Stimulated activated CD4-positive, alpha-beta T cell treated with anti-CD3 and anti-CD28 coated beads, Interleukin-12 subunit alpha, Interleukin-12 subunit beta, amount 100 ng/mL, for 4 hours (primary cell): ENCODE data around the gene DNAJC30.

Experiments
- DNase-seq: peaks from one replicate; pipeline ENCODE4 v3.0.0-alpha.2; 2020

DNAJC30 gene

DNA sequence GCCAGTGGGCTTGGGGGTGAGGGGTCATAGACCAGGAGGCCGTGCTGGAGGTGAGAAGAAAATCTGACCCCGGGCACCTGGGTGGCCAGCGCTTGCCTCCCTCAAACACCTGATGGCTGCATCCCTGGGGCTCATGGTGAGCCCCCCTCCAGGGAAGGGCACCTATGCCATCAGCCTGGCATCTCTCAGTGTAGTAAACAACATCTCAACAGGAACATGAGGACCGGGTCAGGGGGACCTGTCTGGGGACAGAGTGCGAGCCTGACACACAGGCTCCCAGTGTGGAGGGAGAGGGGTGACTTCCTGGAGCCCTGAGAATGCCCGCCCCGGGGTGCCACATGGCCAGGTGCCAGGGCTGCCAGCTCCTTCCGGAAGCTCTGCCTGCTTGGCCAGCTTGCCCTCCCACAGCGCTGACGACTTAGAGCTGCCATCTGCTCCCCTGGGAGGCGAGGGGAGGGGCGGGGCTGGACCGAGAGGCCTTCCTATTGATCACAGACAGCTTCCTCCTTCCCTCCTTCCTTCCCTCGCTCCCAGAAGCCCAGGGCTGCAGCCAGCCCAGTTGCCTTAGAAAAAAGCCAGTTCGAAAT, 23.9 kb upstream of the DNAJC30 start:
- no peak for DNase-seq

DNA sequence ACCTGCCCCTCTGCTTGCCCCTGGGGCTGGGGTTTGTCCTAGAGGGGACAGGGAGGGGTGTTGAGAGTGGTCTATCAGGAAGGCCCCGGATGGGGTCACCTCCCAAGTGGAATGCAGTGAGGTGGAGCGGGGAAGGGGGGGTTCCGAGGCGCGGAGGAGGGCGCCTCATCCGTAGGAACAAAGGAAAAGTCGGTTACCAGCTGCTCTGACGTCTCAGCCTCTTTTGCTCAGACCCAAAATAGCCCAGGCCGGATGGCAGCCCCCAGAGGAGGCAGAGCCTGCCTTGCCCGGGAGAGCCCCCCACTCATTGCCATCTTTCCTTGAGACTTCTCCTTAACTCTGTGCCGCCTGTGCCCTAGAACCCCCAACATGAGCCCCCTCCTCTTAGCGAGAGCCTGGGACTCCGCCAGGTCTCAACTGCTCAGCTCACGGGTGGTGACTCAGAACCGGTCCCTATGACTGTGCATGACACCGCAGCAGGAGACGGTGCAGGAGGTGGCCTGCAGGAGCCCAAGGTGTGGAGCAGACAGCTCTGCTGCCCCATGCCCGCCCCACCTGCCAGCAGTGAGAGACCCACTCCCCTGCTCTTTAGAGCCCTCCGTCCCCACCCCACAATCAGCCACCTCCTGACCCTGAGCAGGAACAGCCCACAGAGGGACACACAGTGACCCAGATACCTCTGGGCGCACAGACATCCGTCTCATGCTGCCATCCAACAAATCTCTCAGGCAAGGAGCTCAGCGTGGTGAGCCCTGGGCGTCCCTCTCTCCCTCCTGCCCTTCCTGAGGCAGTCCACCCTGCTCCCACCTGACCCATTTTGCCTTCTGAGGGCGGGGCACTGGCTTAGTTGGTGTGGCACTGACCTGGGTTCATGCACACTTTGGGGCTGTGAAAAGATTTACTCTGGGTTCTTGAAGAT, 23.1 kb upstream of the DNAJC30 start:
- peak; percentile 33 for DNase-seq

DNA sequence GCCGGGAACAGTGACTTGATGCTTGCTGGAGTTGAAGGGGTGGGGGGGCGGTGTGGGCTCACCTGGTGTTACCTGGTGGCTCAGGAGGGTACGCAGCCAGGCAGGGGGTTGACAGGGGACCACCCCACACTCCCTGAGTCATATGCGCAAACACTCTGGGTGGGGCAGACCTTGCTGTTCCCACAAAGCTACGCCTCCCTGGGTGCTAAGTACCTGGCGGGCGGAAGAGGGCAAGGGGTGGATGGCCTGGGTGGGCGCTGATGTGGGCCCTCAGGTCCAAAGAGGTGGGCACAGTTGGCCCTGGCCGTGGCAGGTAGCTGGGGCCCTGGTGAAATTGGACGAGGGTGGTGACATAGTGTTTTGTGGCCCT, 22.3 kb upstream of the DNAJC30 start:
- no peak for DNase-seq

DNA sequence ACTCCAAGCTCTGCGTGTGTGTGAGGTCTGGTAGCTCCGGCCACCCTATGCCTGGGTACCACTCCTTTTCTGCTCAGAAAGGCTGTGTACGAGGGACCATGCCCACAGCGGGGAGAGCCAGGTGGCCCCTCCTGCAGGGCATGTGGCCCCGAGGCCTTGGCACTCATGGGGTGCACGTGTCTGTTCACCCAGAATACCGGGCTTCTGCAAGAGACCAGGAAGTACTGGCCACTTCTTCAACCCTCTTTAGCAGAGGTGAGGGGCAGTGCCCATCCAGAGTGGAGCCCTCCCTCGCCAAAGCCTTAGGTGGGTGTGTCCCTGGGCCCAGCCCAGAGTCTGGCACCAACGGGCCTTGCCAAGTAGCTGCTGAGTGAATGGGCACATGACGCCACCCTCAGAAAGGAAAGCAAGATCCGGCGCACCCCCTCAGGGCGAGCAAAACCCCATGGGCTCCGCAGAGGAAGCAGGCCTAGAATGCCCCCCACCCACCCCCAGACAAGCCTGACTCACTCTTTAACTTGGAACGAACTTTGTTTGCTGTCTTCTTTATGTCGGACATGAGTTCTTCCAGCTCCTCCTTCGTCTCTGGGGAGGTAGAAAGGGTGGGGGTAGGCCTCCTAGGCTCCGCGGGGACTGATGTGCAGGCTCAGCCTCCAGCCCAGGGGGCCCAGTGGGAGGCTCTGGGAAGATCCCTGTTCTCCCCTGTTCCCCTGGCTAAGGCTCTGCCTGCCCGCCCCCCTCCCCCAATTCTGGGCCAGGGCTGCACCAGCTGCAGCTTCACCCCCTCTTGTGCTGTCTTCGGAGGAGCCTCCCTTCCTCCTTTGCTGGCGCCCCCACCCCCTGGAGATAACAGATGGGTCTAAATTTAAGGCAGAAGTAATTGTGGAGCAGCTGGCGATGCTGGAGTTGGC, 21.6 kb upstream of the DNAJC30 start:
- no peak for DNase-seq

DNA sequence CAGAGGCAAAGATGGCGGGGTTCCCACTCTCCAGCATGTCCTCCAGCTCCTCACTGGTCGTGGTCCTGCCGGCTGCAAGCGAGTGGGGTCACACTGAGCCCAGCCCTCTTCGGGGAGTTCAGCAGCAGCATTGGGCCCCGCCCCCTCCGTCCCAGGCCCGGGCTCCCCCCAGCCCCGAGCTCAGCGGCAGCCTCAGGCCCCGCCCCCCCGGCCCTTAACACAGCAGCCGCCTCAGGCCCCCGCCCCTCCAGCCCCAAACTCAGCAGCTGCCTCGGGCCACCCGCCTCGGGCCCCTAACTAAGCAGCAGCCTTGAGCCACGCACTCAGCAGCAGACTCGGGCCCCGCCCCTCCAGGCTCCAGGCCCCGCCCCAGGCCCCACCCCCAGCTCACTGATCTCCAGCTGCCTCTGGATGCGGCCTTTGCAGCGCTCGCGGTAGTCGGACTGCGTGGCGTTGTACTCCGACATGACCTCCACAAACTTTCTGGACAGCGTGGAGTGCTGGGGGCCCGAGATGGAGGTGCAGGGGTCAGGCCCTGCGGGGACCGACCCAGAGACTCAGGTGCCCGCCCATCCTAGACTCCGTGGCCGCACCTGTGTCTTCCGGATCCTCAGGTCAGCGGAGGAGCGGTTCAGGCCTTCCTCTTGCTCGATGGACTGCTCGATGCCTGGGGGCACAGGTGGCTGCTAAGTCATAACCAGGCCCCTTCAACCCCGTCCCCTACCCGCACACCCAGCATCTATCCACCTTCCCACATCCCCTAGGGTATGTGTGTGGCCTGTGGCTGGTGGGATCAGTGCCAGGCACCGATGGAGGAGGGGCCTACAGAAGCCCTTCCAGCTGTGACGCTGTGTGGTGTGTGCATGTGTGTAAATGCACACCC, 20.7 kb upstream of the DNAJC30 start:
- DNase-seq, result peak; percentile 46

DNA sequence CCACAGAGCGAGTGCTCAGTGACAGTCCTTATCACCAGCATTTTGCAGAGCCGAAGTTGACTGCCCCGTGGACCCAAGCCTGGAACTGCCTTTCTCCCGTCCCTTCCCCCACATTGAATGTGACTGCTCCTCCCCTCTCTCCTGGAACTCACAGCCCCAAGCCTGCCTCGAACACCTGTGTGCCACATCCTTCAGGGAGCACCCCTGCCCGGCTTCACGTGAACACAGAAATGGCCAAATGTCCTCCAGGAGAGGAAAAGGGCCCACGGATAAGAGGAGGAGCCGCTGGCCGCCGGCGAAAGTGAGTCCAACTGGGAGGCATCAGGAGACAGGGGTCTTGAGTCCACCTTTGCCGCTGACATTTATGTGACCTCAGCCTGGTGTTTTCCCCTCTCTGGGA, 20.0 kb upstream of the DNAJC30 start:
- no peak for DNase-seq

DNA sequence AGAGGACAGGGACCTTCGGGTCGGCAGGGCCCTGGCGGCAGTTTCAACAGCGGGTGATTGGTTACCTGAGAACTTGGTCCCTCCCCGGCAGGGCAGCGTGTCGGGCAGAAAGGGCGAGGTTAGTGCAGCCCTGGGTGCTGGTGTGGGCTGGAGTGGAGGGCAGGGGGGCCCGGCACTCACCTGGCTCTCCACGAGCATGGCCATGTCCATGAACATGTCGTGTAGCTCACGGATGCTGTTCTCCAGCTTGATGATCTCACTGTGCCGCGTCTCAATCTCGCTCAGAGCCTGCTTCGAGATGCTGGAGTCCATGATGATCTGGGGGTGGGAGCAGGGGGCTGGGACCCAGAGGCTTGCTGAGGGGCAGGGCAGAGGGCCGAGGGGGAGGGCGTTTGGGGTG, 19.4 kb upstream of the DNAJC30 start:
- DNase-seq, result no peak

DNA sequence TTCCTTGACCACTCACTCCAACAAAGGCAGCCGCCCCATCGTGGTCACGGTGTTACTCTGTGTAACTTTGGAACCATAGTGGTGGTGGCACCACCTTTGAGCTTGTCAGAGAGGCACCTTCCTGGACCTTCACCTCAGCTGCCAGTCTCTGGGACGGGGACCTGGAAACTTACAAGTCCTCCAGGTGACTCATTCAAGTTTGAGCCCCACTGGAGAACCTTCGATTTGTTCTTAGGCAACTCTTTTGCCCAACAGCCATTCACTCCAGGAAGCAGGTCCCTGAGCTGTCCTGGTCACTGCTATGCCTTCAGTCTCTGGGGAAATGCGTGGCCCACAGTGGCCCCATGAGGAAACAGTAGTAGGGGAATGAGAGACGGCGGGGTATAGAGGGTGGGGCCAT, 19.0 kb upstream of the DNAJC30 start:
- DNase-seq, result no peak

DNA sequence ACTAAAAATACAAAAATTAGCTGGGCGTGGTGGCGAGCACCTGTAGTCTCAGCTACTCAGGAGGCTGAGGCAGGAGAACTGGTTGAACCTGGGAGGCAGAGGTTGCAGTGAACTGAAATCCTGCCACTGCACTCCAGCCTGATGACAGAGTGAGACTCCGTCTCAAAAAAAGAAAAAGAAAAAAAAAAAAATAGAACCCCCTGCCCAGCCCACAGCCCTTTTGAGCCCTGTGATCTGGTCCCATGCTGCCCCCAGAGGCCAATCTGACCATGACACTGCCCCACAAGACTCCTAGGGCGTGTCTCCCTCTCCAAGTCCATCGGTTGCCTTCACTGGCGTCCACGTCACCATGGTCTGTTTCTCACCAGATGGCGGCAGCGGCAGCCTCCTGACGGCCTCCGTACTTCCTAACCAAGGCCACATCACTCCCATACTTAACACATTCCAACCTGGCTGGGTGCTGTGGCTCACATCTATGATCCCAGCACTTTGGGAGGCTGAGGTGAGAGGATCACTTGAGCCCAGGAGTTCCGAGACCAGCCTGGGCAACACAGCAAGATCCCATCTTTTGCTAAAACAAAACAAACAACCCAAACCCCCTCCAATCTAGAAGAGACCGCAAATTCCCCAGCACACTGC, 18.2 kb upstream of the DNAJC30 start:
- peak; percentile 31 for DNase-seq

DNA sequence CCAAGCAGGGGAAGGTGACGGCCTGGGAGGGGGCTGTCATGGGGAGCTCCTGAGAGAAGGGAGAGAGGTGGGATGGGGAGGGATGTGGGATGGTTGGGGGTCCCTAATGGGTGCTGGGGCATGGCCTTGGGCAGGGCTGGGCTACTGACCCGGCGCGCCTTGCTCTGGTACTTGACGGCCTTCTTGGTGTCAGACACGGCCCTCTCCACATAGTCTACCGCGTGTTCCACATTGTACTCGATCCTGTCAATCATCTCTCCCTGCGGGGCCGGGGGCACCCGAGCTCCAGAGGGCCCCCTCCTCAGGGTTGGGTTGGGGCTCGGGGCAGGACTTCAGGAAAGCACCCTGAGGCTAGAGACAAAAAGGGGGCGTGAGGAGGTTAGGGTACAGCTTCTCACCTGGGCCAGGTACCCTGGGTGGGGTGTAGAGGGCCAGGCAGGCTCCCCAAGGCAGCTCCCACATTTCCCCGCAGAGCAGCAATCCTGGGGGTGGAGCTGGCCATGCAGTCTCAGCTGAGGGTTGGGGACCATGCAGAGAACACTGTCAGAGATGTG, 17.4 kb upstream of the DNAJC30 start:
- no peak for DNase-seq

DNA sequence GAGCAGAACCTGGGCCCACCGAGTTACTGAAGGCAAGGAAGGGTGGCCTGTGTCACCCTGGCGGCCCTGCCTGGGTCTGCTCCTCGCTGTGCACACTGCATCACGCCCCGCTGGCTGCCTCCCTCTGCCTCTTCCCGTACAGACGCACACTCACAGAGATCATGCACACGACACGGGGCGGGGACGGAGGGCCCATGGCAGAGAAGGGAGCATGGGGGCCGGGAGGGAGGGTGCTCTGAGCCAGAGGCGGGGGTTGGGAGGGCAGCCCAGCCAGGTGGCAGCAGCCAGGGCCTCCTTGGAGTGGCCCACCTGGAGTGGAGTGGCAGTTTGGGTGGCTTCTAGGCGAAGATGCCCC, 16.8 kb upstream of the DNAJC30 start:
- DNase-seq, result no peak

DNA sequence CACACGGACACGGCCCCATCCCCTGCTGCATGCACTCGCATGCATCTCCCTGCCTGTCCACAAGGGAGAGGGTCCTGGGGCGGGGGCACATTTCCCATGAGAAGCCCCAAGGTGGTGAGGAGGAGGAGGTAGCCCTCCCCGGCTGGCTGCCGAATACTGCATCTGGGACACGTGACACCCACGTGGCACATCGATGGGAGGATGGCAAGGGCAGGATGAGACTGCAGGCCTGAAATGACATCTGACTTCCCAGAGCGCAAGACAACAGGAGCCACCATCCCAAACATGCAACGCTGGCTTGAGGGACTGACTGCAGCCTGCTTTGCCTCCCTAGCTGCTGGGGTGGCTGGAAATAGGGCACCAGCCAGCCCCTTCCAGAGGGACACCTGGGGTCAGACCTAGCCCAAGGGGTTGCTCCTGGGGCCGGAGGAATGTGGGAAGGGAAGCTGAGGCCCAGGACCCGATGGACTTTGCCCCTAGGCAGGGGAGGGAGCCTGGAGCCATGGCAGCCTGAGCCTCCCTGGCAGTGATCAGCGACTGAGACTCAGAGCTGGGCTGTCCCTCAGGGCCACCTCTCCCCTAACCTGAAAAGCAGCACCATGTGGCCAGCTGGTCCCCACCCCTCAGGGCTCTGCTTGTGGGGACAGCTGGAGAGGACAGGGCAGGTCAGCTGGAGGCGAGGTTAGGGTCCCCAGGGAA, 16.3 kb upstream of the DNAJC30 start:
- DNase-seq, result no peak

DNA sequence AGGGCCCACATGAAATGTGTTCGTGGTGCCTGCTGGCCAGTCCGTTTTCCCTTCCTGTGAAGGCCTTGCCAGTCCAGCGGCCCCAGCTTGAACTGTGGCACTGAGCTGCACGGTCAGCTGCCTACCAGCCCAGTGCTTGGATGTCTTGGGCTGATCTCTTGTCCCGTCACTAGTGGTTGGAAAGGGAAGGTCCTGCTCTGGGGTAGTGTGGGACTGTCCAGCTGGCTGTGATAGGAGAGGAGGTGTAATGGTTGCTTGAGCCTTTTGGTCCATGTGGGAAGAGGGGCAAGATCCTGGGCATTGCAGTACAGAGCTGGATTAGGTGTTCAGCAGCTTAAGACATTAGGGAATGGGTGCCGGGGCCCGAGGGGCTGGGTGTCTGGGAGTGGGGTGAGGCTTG, 15.2 kb upstream of the DNAJC30 start:
- no peak for DNase-seq

DNA sequence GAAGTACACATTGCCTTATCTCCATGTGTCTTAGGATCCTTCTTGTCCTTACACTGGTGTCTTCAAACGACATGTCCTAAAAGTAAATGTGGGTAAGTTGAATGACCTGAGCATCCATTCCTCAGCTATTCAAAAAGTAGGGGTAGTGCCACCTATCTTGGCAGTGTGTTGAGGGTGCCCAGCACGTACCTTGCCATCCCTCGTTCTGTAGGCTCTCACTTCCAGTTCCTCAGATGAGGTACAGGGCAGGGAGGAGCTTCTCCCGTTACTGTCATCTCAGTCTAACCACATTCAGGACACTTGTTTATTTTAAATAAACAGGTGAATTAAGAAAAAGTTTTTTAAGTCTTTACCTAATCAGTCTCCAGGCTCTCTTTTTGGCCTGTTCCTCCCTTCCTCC, 13.1 kb upstream of the DNAJC30 start:
- no peak for DNase-seq

DNA sequence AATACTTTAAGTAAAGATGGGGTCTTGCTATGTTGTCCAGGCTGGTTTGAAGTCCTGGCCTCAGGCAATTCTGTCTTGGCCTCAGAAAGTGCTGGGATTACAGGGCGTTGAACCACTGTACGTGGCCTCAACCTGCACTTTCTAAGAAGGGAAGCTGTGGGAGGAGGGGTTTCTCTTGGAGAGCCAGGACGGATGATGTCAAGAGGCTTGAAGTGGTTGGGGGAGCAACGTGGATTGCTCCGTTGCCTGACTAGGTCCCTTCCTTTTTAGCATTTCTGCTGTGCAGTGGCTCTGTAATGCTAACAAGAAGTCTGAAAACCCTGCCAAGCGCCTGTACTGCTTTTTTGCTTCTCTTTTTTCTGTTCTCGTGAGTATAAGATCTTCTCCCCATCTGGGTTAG, 7.4 kb upstream of the DNAJC30 start:
- no peak for DNase-seq

DNA sequence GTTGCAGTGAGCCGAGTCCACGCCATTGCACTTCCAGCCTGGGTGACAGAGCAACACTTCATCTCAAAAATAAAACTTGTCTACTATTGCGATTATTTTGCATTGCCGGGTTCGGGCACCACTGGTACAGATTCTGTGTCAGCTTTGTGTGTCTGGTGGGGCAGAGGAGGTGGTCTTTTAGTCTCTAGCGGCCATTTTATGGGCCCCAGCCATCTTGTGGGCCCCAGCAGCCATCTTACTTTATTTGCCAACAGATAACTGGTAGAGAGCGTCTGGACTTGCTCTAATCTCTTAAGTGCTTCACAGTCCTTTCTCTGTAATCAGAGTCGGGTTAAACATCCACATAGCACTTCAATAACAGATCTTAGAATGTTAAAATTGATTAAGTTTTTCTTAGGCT, 5.0 kb upstream of the DNAJC30 start:
- DNase-seq, result no peak

DNA sequence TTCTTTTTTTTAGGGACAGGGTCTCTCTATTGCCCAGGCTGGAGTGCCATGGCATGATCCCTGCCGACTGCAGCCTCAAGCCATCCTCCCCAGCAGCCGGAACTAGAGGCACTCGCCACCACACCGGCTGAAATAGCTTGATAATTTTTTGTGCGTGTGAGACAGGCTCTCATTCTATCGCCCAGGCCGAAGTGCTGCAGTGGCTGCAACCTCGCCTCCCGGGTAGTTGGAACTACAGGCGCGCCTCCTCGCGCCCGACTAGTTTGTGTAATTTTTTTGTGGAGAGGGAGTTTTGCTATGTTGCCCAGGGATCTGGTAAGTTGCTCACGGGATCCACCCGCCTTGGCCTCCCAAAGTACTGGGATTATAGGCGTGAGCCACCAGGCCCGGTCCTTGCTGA, 2.1 kb upstream of the DNAJC30 start:
- DNase-seq, result no peak

DNA sequence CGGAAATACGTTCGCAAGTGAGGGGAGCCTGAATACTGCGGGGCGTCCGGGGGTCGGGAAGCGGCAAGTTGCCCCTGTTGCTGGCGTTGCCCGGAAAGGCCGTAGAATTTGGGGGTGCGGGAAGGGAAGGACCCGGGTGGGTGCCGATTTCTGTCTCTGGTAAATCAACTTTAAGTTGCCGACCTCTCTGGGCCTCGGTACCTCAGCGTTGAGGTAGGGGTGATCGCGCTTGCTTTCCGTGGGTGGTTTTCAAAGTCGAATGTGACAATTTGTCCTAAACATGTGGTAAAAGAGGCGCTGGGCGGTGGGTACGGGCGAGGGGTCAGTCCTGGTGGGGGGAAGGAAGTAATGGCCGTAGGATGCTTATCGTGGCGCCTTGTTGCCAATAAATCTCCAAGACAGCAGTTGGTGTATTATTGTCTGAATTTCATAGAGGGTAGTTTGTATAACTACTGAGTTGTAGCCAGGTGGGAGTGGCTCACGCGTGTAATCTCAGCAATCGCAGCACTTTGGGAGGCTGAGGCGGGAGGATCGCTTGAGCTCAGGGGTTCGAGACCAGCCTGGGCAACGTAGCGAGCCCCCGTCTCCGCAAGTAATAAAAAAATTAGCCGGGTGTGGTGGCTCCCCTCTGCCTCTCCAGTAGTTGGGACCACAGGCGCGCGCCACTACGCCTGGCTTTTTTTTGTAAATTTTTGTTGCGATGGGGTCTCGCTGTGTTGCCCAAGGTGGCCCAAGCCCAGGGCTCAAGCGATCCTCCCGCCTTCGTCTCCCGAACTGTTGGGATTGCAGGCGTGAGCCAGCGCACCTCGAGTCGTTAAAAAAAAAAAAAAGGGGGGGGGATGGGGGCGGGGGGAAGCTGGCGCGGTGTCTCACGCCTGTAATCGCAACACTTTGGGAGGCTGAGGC, 788 bp upstream of the DNAJC30 start:
- DNase-seq, result peak; percentile 18

DNA sequence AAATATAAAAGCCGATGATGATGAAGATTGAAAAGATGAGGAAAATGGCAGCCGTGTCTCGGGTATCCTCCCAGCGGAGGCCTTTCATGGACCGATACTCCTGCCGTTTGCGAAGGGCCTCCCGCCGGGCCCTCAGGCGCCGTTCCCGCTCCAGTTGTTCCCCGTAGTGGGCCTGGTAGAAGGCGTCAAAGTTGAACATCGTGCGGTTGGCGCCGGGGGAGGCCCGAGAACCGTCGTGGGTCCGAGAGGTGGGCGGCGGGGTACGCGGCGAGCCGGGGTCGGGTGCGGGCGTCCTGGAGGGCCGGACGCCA, 553 bp downstream of the DNAJC30 start:
- no peak for DNase-seq

DNA sequence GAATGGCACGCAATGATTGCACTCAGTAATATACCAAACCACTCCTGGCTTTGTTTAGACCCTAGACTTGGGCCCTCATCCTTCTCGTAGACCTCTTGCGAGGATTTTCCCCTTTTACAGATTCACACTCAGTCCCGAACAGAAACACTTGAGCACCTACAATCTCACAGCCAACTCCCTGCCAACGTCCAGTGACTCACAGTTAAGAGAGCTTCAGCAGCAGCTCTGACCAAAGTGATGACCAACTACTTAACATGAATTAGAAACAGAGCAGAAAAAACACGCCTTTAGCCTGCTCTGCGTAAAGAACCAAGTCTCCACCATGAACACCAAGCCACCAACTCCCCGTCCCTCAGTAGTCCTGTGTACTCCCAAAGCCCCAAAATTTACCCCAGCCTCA, 2.2 kb downstream of the DNAJC30 start:
- no peak for DNase-seq
